Stimulated activated CD8-positive, alpha-beta memory T cell treated with anti-CD3 and anti-CD28 coated beads, Interleukin-7, amount 100 ng/mL, for 1 hour (primary cell): ENCODE data around the gene DELE1.
"Not testable (repeated sequence)": the region's sequence is repeated elsewhere in the genome, so short reads cannot be mapped to it uniquely, and the experiment has no call there.

Experiments used
- DNase-seq, 2 donors: peaks; one replicate each; pipeline ENCODE4 v3.0.0-alpha.2; 2020; ENCODE audit warnings: low read depth in 2 of 2

Gene DELE1

DNA sequence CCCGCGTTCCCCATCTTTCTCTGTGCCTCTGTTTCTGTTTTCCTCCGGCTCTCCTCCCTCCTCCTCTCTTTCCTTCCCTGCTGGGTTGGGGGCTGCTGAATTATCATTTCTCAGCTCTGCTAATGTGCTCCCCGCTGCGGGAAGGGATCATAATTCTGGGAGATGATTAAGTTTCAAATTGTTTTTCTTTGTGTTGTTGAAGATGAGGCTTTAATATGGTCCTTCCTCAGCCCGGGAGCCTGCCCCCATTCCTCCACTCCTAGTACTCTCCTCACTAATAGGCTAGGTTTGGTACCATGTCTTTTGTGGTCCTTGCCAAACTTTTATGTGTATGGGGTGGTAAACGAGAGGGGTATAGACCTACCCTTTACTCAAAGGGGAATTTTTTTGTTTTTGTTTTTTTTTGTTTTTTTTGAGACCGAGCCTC lies 39.8 kb upstream of the DELE1 start:
- DNase-seq = no peak

DNA sequence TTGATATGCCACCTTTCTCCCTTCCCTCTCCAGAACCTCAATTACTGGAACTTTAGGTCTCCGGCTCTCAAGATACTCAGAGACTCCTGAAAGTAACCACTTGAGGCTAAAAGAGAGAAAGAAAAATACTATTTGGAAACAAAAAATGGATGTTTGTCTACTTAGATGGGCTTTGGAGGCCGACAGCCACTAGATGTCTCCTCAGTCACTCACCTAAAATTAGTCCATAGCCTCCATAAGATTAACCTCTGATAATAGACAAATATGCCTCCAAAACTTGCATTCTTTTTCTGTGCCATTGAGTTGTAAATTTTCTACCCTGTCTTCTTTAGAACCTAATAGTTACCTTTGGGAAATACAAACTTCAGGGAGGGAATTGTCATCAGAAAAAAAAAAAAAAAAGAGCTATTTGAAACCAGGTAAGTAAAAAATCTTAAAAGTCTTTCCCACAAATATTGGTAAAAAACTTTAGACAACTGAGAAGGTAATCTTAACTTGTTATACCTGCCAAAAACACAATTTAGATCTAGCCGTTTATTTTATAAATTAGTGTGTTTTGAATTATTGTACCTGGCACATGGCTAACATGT lies 34.3 kb upstream of the DELE1 start:
- no peak for DNase-seq

DNA sequence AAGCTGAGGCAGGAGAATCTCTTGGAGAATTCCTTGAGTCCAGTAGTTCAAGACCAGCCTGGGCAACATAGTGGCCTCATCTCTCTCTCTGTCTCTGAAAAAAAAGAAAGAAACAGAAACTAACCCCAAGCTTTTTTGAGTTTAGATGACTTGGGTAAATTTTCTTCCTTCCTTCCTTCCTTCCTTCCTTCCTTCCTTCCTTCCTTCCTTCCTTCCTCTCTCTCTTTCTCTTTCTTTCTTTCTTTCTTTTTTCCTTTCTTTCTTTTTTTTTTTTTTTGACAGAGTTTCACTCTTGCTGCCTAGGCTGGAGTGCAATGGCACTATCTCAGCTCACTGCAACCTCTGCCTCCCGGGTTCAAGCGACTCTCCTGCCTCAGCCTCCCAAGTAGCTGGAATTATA lies 33.2 kb upstream of the DELE1 start:
- DNase-seq = not testable (repeated sequence)

DNA sequence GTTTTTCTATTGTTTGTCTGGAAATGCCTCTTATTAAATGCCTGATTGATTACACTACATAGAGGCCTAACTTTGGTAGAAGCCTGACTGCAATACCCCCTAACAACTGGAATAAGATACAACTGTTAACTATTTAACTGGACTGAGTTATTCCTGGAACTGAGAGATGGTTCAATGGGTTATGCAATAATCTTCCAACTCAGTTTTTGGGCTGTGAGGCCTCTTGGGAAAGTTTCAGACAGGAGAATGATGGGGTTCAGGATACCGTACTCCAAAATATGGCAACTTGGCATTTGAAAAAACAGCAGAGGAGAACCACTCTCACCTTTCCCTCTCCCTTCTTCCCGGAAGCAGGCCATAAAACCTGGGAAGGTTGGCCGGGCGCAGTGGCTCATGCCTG lies 26.2 kb upstream of the DELE1 start:
- DNase-seq = no peak

DNA sequence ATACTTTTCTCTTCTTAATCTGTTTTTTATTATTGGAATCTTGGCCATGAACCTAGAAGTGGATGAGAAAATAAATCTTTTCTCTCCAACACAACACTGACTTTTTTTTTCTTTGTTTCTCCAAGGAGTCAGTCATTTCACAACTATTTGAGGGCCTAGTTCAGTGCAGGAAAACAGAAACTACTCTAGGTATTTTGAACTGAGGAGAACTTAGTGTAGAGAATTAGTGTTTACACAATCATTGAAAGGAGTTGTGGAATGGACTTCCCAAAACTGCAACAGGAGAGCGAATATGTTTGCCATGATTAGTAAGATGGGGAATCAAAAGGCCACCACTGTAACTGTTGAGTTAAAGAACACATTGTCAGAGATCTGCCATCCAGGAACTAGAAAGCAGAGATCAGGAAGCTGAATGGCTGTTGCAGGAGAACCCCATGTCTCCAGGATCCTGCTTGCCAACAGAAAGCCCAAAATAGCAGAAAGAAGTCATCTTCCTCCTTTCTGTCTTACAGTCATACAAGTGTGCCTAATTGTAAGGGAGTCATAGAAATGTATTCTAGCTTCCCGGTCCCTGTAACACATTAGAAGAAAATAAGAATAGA lies 25.1 kb upstream of the DELE1 start:
- DNase-seq = no peak

DNA sequence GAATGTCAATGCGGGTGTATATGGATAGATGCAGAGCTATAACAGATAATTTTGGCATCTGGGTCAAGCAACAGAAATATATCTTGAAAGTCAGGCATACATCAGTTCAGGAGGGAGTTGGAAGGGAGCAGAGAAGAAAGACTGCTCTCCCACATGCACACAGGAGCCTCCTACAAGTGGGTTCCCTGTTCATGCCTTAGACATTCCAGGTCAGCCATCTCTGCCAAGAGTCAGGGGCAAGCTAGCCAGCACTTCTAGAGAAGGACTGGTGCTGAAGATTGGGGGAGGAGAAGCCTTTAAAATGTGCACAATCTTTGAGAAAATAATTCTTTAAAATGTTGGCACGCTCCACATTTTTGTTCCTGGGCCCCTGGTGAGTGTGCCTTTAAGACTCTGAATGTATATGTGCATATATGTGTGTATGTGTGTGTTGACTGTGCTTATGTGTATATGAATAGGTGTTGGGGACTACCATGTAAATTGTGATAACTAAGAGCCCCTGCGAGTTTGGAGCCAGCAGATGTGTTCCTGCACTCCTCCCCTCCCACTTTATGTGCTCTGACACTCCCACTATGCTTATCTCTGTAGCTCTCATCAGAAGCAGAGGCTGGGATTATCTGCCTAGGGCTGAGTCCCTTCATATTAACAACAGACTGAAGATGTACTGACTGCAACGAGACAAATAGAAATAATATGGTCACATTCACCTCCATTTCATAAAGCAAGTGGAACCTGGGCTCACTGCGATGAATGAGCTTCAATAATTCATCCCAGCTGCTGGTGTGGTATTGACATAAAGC lies 21.5 kb upstream of the DELE1 start:
- no peak for DNase-seq

DNA sequence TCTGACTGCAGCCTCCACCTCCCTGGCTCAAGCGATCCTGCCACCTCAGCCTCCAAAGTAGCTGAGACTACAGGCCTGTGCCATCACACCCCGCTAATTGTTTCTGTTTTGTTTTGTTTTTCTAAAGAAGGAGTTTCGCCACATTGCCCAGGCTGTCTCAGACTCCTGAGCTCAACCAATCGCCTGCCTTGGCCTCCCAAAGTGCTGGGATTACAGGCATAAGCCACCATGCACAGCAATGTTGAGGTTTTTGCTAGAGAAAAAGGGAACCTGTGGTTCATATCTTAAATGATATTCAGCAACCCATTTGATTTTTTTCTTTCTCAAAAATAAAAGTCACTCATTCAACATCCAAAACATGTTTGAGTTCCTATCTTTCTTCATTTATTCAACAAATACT lies 20.4 kb upstream of the DELE1 start:
- no peak for DNase-seq

DNA sequence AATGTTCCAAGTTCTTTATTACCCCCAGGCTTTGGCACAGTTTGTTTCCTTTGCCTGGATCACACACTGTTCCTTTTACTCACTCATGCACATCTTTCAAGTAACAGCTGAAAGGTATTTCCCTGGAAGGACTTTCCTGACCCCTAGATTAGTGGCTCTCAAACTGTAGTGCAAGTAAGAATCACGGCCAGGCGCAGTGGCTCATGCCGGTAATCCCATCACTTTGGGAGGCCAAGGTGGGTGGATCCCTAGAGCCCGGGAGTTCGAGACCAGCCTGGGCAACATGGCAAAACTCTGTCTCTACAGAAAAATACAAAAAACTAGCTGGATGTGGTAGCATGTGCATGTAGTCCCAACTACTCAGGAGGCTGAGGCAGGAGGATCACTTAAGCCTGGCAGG lies 19.1 kb upstream of the DELE1 start:
- no peak for DNase-seq

DNA sequence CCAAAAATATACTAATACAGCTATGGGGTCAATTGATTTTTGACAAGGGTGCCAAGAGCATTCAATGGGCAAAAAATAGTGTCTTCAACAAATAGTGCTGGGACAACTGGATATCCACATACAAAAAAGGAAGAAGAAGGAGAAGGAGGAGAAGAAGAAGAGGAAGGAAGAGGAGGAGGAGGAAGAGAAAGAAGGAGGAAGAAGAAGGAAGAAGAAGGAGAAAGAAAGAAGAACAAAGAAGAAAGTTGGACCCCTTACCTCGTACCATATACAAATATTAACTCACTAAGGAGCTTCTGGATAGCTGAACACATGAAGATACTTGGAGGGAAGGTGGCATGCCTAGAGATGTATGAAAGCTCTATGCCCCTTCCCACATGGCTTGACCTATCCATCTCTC lies 17.2 kb upstream of the DELE1 start:
- no peak for DNase-seq

DNA sequence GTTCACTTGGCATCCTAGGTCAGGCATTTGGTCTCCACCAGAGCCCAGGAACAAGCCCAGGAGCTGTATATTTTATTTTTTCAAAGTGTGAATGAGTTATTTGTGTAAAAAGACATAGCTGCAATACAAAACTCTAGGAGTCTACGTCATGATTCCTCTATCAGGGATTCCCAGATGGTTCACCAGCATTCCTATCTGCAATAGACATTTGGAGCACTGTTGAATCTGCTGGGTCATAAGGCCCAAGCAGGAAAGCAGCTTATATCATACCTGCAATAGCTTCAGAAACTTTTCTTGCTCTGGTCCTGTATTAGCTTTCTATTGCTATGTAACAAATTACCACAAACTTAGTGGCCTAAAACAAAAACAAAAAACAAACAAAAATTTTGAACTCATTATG lies 16.7 kb upstream of the DELE1 start:
- DNase-seq = no peak

DNA sequence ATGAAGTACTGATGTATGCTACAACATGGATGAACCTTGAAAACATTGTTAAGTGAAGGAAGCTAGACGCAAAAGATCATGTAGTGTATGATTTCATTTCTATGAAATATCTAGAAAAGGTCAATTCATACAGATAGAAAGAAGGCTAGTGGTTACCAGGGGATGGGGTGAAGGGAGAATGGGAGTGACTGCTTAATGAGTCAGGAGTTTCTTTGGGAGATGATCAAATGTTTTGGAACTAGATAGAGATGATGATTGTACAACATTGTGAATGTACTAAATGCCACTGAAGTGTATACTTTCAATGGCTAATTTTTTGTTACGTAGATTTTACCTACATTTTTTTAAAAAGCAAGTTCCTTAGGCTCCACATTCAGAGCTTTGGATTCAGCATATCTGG lies 14.9 kb upstream of the DELE1 start:
- no peak for DNase-seq

DNA sequence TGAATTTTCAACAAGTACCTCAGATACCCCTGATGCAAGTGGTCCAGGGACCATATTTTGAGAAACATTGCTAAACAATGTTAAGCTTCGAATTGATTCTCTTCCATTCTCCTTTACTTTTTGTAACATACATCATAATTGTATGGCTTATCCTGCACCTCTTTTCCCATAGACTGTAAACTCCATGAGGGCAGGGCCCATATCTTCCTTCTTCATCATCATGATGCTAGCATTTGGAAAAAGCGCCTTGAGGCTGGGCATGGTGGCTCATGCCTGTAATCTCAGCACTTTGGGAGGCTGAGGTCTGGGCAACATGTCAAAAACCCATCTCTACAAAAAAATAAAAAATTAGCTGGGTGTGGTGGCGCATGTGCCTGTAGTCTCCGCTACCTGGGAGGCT lies 14.5 kb upstream of the DELE1 start:
- no peak for DNase-seq

DNA sequence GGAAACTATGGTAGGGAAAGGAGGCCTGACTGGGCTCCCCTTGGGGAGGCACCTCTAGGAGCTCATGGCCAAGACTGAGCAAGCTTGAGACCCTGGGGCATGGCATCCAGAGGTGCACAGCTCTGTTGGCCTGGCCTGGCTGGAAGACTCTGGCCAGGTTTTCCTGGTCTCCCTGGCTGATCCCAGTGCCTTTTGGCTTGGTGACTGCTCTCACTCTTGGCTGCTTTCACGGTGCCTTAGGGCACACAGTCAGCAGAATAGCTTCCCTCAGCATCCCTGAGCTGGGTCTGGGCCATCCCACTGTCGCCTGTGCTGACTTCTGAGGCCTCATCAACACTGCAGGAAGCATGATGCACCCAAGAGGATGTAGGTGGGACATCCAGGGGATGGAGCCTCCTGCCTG lies 13.4 kb upstream of the DELE1 start:
- no peak for DNase-seq

DNA sequence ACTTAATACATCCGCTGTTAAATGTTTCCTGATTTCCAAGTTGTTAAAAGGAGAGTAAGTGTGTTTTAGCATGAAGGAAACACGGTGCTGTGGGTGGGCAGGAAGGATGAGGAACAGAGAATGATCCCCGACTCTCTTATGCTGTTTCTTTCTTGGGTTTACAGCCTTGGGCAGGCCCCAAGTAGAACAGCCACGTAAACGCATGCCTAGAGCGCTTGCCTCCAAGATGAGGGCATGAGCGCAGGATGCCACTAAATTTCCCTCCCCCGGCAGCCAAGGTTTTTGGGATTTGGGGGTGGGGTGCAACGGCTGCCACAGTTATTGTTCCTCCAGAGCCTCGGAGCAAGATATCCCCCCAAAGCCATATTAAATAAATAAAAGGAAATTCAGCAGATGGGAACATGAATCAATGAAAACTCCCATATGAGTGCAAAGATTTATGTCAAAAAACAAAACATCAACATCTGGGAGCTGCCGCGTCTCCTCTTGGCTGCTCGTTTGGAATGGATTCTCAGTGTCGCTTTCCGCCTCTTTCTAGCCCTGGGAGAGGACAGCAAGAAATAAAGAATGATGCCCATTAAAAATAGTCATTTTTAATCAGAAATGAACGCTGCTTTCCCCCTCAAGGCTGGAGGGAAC lies 10.0 kb upstream of the DELE1 start:
- DNase-seq = no peak

DNA sequence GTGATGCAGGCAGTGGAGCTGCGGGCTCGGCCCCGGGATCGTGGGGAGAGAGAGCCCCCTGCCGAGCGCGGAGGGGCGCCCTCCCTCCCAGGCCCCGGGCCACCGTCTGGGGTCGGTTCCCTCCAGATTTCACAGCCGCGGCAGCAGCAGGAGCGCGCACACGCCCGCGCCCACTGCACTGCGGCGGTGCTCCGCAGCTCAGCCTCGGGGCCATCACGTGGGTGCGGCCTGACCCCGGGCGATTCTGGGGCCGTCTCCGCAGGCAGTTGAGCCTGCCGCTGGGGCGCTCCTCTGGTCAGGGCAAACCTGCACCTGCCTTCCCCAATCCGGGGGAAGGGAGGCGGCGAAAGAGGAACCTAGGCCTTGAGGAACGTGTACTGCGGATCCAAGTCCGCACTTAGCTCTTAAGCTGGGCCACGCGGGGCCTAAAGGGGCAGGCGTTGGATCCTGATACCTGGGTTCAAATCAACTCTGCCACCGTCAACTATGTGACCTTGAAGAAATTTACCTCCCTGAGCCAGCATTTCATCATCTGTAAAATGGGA lies 9.4 kb upstream of the DELE1 start:
- no peak for DNase-seq

DNA sequence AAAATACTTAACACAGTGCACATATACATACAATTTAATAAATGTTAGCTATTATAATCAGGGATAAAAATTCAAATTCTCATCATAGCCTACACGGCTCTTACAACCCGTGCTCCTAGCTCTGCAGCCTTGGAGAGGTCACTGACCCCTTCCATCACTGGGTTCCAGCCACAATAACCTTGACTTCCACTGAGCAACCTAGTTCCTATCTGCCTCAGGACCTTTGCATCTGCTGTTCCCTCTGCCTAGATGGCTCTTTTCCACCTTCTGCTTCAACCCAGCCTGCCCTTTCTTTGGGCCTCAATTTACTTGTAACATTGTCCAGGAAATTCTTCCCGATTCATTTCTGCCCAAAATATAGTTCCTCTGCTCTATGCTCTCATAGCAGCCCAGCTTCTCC lies 8.9 kb upstream of the DELE1 start:
- no peak for DNase-seq

DNA sequence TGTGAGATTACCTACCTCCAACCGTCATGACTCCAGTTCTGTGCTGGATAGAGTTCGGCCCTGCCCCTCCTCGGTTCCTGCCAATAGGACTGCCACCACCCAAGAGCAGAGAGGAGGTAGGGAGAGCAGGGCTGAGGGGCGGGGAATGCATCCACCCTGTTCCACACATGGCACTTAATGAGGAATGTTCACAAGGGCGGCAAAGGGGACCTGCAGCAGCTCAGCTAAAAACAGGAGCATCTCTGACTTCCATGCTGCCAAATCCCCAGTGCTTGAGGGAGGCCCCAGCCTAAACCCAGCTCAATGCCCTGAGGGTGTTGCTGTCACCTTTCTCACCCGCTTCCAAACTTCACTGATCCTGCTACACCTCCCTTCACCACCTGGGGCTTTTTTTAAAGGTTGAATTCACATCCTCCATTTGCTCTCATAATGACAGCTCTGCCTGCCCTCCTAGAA lies 7.8 kb upstream of the DELE1 start:
- no peak for DNase-seq

DNA sequence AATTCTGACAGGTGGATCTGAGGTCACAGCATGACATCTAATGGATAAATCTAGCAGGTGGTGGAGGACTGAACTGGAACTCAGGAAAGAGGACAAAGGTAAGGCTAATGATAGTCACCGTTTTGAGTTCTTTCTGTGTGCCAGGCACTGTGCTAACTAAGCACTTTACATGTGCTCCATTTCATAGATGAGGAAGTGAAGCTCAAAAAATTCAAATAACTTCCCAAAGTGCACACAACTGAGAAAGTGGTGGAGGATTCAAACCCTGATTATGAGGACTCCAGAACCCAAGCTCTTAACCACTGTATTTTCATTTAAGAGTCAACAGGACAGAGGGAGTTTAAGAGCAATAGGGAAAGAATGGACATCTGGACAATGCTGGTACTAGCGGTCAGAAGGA lies 7.1 kb upstream of the DELE1 start:
- DNase-seq = no peak

DNA sequence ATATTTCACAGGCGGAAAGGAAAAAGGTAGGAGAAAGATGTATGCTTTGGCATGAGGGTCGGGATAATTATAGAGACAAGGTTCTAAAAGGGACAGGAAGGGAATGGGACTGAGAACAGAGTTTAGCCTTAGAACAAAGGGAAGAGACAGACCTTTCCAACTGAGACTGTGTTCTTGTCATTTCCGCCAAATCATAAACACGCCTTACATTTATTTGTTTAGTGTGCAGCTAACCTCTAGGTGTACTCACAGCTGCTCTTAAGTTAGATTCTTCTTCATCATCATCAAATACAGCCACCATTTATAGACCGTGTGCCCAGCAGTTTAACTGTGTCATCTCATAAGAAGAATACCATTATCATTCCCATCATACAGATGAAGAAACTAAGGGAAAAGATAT lies 5.9 kb upstream of the DELE1 start:
- no peak for DNase-seq

DNA sequence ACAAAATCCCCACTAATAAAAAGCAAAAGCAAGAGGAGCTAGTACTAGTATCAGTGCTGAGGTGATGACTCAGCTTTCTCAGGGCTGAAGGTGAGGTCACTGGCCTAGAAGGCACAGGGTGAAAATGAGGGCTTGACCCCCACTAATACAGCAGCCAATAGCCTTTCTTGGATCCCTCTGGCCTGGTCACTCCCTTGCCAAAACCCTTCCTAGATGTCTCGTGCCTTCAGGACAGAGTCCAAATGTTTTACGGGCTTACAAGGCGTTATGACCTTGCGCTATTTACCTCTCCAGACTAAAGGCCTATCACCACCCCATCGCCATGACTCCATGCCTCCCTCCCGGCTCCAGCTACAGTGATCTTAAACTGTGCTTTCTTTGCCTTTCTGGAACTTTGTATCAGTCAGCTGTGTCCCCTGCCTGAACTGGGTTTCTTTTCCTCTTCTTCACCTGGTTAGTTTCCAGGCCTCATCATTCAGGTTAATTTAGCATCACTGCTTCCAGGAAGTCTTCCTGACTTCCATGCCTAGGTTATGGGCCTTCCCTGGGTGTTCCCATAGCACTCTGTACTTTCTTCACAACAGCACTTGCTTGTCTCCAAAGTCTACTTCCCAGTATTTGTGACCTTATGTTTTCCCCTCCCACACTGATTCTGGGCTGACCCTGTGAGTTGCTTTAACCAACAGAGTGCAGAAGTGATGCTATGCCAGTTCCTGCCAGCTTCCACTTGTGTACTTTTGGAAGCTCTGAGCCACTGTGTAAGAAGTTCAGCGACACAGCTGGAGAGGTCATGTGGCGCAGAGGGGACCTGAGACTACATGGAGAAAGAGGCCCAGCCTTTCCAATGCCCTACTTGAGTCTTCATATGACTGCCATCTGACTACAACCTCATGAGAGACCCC lies 4.2 kb upstream of the DELE1 start:
- DNase-seq = no peak

DNA sequence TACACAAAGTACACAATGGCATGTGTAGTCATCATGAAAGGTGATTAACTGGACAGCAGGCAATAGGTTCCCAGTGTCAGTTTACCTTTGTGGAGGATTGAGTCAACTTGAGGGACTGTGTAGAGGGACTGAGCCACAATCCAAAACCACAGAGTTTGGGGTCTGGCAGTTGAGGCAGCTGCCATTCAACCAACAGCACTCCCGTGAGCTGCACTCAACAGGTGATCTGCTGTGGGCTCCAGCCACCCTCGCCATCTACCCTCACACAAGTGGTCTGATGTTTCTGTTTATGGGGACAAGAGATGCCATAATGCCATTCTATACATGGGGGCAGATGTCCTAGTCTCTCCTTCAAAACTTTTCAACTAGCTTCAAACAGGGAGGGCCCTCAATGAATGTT lies 2.9 kb upstream of the DELE1 start:
- DNase-seq = no peak
